A172 (cell line): ENCODE results near the gene CD96. TPM values are rescaled to one million over a fixed set of nuclear protein-coding genes. Genes with fewer than 3 reads are reported as not detected.
"Not testable (repeated sequence)": the region's sequence is repeated elsewhere in the genome, so short reads cannot be mapped to it uniquely, and the experiment has no call there.

Experiments
- DNase-seq: peaks from one replicate; pipeline ENCODE4 v3.0.0-alpha.2; 2015; ENCODE audit warnings: low spot score
- total RNA-seq: library from RNA; depleted of rRNA; stranded (reverse); fragments of >200 nt; shearing (Covaris generic); gene quantifications from 2 replicates; pipeline ENCODE4 v1.2.3, GENCODE V29; 2014

Gene CD96
- total RNA-seq, 1 experiment from 2014 or later: not detected

- no peak for DNase-seq
Observed at GRCh38 chr3:111548756-111549155, 6.8 kb downstream of the CD96 start.

GRCh38 chr3:111561902-111562301 lies 19.9 kb downstream of the CD96 start:
- not testable (repeated sequence) for DNase-seq

- DNase-seq: no peak
Observed at GRCh38 chr3:111566844-111567243, 24.8 kb downstream of the CD96 start.

- DNase-seq: no peak
Observed at GRCh38 chr3:111568355-111568754, 26.4 kb downstream of the CD96 start.

GRCh38 chr3:111568911-111569310 lies 26.9 kb downstream of the CD96 start:
- DNase-seq: no peak

GRCh38 chr3:111570404-111571030 lies 28.5 kb downstream of the CD96 start:
- DNase-seq: no peak

GRCh38 chr3:111571282-111571681 lies 29.3 kb downstream of the CD96 start:
- no peak for DNase-seq

GRCh38 chr3:111571907-111572460 lies 30.0 kb downstream of the CD96 start:
- DNase-seq: no peak

GRCh38 chr3:111577113-111577512 lies 35.1 kb downstream of the CD96 start:
- DNase-seq: no peak

GRCh38 chr3:111577798-111578685 lies 36.0 kb downstream of the CD96 start:
- DNase-seq: peak; percentile 75

GRCh38 chr3:111578867-111579266 lies 36.9 kb downstream of the CD96 start:
- no peak for DNase-seq

- no peak for DNase-seq
Observed at GRCh38 chr3:111579495-111579894, 37.5 kb downstream of the CD96 start.

- DNase-seq: no peak
Observed at GRCh38 chr3:111581403-111582119, 39.6 kb downstream of the CD96 start.

- peak; percentile 95 for DNase-seq
Observed at GRCh38 chr3:111582120-111582474, 40.1 kb downstream of the CD96 start.

GRCh38 chr3:111584744-111585143 lies 42.7 kb downstream of the CD96 start:
- DNase-seq: no peak

- DNase-seq: peak; percentile 46
Observed at GRCh38 chr3:111585217-111585616, 43.2 kb downstream of the CD96 start.

- DNase-seq: no peak
Observed at GRCh38 chr3:111588527-111588926, 46.5 kb downstream of the CD96 start.

- DNase-seq: no peak
Observed at GRCh38 chr3:111589303-111590142, 47.5 kb downstream of the CD96 start.

- DNase-seq: no peak
Observed at GRCh38 chr3:111590143-111590491, 48.1 kb downstream of the CD96 start.

GRCh38 chr3:111591555-111591954 lies 49.6 kb downstream of the CD96 start:
- DNase-seq: no peak

GRCh38 chr3:111592143-111592542 lies 50.1 kb downstream of the CD96 start:
- DNase-seq: no peak
